Muscle of arm (tissue), 14 donors: ENCODE measurements around the gene TRPC1. TPM values are rescaled to one million over a fixed set of nuclear protein-coding genes. Genes with fewer than 3 reads are reported as not detected.
"Not testable (repeated sequence)": the region's sequence is repeated elsewhere in the genome, so short reads cannot be mapped to it uniquely, and the experiment has no call there.

Source experiments
- DNase-seq: peaks from one replicate; pipeline ENCODE4 v3.0.0-alpha.2; 2013
- long read RNA-seq, 11 donors: transcript quantifications; one replicate each; lab custom pipeline, GENCODE V29; 2026
- polyA plus RNA-seq, 12 donors: library from polyadenylated mRNA; unstranded; fragments of 120-200 nt; gene quantifications; one replicate each; pipeline ENCODE4 v1.2.1, GENCODE V29; 2013; ENCODE audit not compliant: insufficient read length in 12 of 12

TRPC1 gene
- polyA plus RNA-seq = 10 to 100 TPM in 3 of 12 donors, 1 to 10 TPM in 8, not detected in 1; 6.3 to 12.1 (median 9.1) TPM
- long read RNA-seq, donor 1 = 0 reads
- long read RNA-seq, donor 2, full-length matches to known transcripts = 1 of 1 reads
- long read RNA-seq, donor 2, partial matches to known transcripts = 0 of 1 reads
- long read RNA-seq, donor 2, other reads (novel, unspliced or antisense) = 0 of 1 reads
- long read RNA-seq, donor 3 = 0 reads
- long read RNA-seq, donor 4 = 0 reads
- long read RNA-seq, donor 5, partial matches to known transcripts = 0 of 1 reads
- long read RNA-seq, donor 5, other reads (novel, unspliced or antisense) = 0 of 1 reads
- long read RNA-seq, donor 6, full-length matches to known transcripts = 1 of 1 reads
- long read RNA-seq, donor 6, partial matches to known transcripts = 0 of 1 reads
- long read RNA-seq, donor 6, other reads (novel, unspliced or antisense) = 0 of 1 reads
- long read RNA-seq, donor 7 = 0 reads
- long read RNA-seq, donor 8 = 0 reads
- long read RNA-seq, donor 9 = 0 reads
- long read RNA-seq, donor 10 = 0 reads
- long read RNA-seq, donor 11 = 0 reads

DNA sequence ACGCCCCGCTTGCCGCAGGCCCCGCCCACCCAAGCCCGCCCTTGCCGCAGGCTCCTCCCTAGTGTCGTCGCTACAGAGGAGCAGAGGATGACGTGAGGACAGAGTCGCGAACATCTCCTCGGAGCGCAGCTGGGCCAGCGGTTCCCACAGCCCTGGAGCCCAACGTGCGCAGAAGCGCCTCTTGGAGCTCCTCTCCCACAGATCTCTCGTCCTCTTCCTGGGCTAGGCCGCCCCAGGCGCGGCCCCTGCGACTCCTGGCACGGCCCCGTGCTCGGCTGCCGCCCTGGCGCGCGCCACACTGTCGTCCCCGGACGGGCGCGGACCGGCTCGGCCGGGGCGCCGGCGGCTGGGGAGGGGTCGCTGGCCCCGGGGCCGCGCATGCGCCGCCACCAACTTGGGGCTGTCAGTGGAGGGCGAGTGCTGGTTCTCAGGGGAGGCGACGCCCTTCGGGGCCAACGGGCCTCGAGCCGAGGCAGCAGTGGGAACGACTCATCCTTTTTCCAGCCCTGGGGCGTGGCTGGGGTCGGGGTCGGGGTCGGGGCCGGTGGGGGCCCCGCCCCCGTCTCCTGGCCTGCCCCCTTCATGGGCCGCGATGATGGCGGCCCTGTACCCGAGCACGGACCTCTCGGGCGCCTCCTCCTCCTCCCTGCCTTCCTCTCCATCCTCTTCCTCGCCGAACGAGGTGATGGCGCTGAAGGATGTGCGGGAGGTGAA lies at the start of gene TRPC1:
Gene TRPC1, plus strand, starts transcription at position 67 of the 714 bp plus-strand sequence. Its CDS starts 526 bp downstream, at position 593.
- DNase-seq = peak; percentile 90

DNA sequence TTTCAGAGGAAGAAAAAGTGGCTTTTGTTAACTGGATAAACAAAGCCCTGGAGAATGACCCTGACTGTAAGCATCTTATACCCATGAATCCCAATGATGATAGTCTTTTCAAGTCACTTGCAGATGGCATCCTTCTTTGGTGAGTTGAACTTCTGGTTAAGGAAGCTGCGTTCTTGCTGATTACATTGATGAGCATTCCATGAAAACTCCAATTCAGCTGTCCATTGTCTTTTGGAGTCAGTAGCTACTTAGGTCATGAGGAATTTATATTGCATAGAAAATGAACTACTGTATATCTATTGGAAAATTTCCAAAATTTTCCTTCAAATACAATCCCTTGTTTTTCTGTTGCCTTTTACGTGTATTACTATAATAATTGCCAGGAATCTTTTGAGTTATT lies 47.7 kb upstream of the TRPC1 start:
- no peak for DNase-seq

DNA sequence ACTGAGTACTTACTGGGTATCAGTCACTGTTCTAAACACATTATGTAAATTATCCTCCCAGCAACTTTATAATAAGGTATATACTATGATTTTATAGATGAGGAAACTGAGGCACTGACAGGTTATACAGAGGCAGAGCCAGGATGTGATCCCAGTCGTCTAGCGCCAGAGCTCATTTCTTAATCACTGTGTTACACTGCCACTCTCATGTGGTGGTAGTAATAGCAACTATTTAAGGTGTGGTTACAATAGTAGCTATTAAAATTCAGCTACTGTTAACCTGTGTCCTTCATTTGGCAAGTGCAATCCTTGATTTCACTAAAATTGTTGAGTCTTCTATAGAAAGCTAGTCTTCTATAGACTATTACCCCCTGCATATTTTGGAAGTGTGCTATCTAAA lies 43.1 kb upstream of the TRPC1 start:
- DNase-seq = no peak

DNA sequence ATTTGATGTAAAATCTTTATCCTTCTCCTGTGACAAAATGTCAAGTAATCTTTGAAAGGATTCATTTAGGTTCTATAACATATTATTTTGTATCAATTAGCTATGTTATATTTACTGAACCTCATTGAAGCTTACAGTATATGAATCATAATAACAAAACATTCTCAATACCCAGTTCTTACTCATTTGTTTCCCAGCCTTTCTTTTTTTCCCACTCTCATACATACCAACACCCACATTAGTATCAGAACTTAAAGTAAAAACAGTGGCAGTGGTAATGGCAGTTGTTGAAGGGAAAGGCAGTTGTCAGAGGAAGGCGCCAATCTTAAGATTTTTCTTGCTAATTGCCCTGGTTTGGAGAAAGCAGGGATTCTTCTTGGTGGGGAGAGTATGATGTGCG lies 33.2 kb upstream of the TRPC1 start:
- no peak for DNase-seq

DNA sequence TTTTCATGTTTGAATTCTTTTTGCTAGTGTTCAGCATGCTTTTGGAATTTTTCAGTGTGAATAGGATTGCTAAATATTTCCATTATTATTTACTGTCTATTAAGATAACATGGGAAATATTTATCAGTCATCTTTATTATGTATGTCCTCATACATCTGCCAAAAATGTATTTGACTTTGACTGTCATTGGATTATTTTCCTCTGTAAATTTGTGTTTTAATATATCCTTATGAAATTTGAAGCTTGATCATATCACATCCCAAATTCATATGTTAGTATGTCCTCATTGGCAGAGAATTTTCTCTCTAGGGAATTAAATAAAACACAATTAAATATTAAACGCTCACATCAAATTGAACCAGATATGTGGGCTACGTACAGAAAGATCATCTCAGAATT lies 32.3 kb upstream of the TRPC1 start:
- DNase-seq = no peak

DNA sequence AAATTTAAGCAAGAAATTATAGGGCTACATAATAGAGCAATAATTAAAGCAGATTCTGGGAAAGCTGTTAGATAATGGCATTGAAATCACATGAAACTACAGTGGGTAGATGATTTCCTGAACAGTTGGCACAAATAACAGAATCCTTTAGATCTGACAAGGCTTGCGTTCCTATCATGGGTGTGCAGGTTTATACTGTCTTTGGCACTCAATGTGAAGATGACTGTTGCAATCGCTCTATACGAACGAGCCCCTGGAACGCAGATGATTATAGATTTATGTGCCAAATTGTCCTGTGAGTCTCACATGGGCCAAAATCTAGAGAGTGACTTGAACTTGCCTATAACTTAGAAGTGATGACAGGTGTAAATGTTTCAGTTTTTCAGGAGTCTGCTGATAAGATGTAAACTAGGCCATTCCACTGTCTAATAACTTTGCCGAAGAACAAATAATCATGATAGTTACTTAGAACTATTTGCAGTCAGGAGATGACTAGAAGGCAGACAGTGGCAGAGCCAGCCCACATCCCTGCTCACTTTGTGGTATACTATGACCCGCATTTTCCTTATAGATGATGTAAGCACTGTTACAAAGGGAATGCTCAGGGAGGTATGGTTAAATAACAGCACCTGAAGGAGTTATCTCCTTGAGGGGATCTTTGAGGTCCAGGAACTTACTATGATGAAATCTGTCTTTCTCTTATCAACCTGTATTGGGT lies 30.5 kb upstream of the TRPC1 start:
- no peak for DNase-seq

DNA sequence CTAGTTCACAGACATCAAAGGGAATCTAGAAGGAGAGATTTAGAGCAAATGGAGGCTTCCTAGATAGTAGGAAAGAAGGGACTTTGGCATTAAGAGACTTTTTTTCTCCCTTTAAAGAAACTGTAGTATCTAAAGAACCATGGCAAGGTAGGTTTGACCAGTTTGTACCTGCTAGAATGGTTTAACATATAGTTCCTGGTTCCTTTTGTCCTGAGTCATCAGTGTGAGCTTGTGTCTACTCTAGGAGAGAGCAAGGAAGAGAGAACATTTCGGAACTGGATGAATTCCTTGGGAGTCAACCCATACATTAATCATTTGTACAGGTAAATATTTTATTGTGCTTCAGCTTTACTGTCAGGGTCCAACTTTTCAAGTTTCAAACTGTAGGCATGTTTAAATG lies 29.6 kb upstream of the TRPC1 start:
- no peak for DNase-seq

DNA sequence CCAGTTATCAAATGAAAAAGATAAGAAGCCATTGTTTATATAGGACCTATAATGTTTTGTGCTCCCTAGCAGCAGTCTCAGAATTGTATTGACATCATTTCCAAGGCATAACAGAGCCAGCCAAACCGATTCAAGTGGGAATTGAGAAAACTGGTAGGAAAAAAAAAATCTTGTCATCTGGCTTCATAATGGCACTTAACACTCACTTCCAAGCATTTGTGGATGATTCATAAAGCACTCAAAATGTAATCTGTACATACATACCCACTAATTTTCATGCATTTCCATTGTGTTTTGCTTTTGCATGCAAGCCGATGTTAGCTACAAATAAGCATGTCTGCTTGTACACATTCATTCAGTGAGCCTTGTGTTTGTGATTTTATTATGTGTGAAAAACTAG lies 18.6 kb upstream of the TRPC1 start:
- peak; percentile 10 for DNase-seq

DNA sequence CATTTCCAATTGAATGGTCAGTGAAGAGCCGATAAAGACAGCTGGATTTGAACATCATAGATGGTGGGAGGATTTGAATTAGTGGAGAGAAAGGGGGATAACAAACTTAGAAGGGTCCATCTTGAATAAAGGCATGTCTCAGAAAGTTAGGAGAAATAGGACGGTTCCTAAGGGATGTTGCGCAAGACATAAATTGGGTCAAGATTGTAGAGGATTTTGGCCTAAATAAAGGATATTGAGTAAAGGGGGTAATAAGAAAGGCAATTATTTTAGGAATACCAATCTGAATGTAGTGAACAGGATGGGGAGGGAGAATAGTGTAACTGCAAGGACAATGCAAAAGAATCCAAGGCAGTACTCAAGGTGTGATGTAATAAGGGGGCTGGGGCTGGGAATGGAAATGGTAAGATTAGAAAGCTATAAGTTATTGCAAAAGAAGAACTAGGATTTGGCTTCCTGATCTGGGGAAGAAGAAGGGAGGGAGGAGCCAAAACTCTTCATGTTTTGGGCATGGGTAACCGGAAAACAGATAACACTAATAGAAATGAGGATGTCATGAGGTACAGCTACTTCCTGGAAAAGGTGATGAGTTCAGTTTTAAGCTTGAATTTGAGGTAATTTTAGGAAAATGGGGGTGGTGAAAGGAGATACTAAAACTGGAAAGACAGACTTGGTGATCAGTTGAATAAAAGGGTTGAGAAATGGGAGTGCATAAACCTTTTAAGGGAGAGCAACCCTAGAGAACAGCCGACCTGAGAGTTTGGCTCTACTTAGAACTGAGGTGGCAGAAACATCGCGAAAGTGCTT lies 17.3 kb upstream of the TRPC1 start:
- no peak for DNase-seq

DNA sequence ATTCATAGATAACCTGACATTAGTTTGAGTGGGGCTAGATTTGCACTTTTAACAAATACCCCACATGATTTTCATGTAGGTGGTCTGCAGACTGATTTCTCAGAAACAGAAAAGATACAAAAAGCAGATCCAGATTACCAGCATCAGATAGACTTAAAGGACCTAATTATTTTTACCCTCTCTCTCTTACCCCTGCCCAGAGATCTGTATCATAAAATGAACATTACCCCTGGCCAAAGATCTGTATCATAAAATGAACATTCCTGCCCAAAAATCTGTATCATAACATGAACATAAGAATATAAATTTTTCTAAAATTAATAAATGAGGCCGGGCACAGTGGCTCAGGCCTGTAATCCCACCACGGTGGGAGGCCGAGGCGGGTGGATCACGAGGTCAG lies 14.6 kb upstream of the TRPC1 start:
- DNase-seq = no peak

DNA sequence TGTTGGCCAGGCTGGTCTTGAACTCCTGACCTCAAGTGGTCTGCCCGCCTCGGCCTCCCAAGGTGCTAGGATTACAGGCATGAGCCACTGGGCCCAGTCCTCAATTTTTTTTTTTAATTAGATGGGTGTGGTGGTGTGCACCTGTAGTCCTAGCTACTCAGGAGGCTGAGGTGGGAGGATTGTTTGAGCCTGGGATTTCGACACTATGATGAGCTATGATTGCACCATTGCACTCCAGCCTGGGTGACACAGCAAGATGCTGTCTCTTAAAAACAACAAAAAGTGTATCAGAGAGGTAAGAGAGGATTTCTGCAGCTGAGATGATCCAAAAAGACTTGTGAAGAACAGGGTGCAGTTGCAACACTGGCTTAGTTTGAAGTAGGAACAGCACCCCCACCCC lies 9.0 kb upstream of the TRPC1 start:
- not testable (repeated sequence) for DNase-seq

DNA sequence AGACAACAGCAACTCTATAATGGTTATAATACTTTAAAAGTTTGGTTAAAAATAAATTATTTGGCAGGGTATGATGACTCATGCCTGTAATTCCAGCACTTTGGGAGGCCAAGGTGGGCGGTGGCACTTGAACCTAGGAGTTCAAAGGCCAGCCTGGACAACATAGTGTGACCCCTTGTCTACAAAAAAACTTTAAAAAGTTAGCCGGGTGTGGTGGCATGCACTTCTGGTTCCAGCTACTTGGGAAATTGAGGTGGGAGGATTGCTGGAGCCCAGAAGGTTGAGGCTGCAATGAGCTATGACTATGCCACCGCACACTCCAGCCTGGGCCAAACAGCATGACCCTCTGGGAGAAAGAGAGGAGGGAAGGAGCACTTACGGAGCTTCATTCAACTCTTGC lies 7.7 kb upstream of the TRPC1 start:
- DNase-seq = no peak

DNA sequence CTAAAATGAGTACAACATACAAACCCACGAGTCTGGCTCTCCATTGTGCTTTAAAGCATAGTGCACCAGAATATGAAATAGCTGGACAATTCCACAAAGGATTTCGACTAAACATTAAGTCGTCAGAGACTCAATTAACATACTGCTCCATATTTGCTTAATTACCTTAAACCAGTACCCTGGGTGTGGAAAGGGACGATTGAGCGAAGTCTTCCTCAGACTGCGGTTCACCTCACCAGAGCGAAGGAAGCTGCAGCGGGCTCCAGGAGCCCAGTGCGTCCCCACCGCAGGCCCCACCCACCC lies 218 bp upstream of the TRPC1 start:
- DNase-seq = no peak

DNA sequence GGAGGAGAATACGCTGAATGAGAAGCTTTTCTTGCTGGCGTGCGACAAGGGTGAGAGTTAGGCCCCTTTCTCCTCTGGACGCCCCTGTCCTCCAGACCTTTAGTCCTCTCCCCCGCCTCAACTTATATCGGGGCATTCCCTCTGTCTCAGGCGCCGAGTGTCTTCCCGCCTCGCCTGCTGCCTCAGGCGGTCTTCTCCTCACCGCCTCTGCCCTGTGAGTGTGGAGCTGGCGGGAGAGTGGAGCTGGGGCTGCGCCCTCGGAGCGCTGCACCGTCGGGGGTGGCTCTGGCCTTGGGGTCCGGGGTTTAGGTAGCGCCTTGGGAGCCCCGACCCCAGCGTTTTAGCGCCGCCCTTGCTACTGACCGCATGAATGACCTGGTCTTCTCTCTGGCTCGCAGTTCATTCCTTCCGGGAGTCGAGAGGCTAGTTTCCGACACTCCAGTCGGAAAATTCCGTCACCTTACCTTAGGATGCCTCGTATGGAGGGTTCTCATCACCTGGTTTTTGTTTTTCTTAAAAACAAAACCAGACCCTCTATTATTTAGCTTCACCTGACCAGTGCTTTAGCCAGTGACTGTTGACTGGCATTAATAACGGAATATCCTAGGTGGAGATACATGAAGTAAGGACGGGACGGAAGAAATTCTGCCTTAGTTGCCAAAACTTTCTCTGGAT lies 985 bp downstream of the TRPC1 start:
- DNase-seq = peak; percentile 65

DNA sequence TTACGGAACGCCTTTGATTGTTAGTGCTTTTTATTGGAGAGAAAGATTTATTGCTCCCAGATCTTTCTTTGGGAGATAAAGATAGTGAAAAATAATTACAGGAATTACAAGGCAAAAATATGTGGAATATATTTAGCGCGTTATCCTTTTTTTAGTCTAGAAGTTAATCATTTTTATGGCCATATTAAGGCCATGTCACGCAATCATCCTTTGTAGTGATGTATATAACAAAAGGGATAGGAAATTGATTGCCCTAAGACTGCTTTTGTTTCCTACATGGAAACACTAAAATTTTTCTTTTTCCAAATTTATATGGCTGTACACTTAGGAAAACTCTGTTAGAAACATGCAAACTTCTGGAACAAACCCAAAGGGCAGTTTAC lies 1.5 kb downstream of the TRPC1 start:
- no peak for DNase-seq

DNA sequence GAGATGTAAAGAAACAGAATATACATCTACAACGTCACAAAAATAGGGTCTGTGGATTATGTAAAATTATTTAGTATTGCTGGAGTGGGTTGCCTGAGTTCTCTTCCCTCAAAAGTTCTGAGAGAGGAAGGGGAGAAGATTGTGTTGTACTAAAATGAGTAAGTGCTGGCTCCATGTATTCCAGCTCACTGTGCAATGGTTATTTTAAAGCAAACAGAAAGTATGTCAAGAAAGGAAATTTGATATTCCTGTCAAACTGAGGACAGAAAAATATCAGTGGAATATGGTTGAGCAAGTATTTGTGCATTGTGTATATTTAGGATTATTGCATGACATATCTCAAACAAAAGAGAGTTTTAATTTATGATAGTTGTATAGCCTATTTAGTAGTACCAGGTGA lies 2.2 kb downstream of the TRPC1 start:
- DNase-seq = no peak

DNA sequence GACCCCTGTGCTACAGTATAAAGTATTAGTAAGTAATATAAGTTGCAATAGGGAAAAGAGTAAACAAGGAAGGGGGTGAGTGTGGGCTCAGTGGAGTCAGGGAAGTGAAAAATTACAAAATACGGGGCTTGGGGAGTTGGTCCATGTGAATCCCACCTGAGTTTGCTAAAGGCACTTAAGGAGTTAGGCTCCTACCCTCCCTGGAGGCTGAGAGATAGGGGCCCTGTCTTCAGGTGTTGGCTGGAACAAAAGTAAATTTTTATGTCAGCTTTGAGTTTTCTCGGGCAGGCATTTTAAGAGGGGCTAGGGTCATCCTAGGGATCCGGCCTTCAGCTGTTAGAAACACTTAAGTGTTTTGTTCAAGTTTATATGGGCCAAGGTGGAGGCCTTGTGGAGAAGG lies 8.2 kb downstream of the TRPC1 start:
- no peak for DNase-seq

DNA sequence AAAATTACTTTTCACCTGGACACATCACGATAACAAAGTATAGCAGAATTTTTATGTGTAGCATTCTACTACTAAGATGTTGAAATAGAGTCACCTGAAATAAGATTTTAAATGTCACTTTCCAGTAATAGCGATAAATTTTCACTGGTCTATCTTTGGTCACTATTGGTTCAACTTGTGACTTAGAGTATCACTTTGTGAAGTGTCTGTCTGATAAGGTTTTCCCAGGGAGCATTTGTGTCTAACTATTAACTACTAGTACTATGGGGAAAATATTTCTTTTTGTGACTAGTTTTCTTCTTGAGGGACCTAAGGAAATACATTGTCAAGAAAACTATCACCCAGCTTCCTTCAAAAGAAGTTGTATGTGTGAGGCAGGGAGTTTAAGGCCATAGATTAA lies 11.0 kb downstream of the TRPC1 start:
- DNase-seq = no peak

DNA sequence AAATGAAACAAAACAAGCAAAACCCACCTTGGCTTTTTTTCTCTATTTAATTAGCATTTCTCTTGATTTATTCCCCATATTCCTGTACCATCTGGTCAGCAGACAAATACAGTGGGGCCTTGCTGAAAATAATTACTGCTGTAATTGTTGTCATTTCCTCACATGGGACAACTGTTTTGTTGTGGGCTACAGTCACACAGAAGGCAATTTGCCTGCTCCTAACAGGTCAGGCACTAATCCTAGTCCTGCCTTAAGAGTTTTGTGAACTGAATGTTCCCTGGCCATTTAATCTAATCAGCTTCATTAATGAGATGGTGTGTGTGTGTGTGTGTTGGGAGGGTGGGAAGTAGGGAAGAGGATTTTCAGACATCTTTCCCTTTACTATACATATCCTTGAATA lies 11.6 kb downstream of the TRPC1 start:
- DNase-seq = no peak

DNA sequence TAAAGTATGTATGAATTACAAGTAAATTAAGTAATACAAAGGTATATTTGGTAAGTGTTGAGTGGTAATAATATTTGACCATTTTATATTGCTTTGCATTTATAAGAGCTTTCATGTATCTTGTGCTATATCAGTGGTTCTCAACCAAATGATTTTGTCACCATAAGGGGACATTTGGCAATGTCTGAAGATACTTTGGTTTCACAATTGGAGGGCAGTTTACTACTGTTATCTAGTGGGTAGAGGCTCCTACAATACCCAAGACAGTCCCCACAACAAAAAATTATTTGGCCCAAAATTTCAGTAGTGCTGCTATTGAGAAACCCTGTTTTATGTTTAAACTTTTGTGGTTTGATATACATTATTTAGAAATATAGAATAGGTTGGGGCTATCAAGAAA lies 14.6 kb downstream of the TRPC1 start:
- no peak for DNase-seq

DNA sequence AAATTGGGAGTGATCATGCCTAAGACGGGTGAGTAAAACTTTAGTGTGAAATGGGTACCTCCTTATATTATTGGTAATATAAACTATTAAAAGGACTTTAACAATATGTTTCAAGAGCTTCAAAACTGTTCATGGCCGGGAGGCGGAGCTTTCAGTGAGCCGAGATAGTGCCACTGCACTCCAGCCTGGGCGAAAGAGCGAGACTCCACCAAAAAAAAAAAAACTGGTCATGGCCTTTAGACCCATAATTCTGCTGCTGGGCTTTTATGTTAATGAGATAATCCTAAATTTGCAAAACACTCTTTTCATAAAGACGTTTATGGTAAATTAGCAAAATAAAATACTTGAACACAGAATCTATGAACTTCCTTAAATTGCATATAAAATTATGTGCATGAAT lies 22.8 kb downstream of the TRPC1 start:
- DNase-seq = no peak
